GM20000 (cell line): ENCODE results near the gene NRL.
"Not testable (repeated sequence)": the region's sequence is repeated elsewhere in the genome, so short reads cannot be mapped to it uniquely, and the experiment has no call there.

Experiments
- DNase-seq: peaks from one replicate; pipeline ENCODE4 v3.0.0; 2012; ENCODE audit warnings: low spot score
- TF ChIP-seq, protein P1 (sequence below): IDR thresholded peaks from 2 replicates; pipeline ENCODE4 v1.5.1; 2012; ENCODE audit warnings: mild to moderate bottlenecking, control low read depth; ENCODE audit errors: extremely low read depth, missing control alignments

Gene NRL

DNA sequence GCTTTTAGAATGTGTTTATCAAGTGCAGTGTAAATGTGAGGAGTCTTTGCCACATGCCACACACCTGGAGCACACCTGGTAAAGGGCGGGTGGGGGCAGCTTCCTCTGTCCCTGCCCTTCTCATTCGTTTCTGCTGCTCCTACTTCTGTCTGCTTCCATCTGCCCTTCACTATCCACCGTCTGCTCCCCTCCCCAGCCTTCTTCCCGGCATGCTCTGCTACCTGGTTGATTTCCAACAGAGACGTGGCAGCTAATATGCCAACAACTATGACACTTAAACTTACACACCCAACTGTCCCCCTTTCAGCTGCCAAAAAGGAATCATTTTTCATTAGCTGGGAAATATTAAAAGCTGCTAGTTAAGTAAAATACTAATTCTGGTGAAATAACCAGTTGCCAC lies 72.0 kb downstream of the NRL start:
- TF ChIP-seq, protein P1, sequence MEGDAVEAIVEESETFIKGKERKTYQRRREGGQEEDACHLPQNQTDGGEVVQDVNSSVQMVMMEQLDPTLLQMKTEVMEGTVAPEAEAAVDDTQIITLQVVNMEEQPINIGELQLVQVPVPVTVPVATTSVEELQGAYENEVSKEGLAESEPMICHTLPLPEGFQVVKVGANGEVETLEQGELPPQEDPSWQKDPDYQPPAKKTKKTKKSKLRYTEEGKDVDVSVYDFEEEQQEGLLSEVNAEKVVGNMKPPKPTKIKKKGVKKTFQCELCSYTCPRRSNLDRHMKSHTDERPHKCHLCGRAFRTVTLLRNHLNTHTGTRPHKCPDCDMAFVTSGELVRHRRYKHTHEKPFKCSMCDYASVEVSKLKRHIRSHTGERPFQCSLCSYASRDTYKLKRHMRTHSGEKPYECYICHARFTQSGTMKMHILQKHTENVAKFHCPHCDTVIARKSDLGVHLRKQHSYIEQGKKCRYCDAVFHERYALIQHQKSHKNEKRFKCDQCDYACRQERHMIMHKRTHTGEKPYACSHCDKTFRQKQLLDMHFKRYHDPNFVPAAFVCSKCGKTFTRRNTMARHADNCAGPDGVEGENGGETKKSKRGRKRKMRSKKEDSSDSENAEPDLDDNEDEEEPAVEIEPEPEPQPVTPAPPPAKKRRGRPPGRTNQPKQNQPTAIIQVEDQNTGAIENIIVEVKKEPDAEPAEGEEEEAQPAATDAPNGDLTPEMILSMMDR: no peak
- DNase-seq: no peak

DNA sequence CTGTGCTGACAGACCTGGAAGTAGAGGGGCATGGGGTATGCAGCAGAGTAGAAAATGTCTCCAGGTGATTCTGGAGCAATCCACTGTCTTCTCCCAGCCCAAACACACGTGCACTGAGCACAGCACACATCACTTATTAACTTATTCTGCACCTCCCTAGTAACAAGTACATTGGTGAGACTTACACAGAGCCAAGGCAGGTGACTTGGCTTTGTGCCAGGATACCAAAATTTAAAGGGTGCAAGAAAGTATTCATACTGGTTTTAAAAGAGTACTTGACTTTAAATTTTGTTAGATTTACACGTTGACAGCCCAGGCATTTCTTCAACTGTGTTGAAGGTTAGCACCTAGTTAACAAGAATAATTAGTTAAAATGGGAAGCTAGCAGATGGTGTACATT lies 74.1 kb downstream of the NRL start:
- DNase-seq: no peak
- TF ChIP-seq, protein P1: no peak

DNA sequence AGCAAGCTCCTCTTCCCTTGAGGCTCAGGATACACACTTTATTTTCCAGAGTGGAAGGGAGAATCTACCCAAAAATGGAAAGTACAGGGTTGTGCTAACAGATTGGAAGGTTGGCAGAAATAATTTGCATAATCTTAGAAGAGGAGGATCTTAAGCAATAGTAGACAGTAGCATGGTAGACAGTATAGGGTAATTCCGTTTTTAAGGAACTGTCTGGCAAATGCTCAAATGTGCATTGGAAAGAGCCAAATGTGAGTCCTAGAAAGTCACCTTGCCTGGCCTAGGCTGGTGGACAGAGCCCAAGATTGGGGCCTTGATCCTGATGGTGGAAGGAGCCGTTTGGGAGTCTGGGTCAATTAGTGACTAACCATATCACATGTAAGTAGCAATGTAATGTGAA lies 76.1 kb downstream of the NRL start:
- no peak for DNase-seq
- TF ChIP-seq, protein P1: no peak

DNA sequence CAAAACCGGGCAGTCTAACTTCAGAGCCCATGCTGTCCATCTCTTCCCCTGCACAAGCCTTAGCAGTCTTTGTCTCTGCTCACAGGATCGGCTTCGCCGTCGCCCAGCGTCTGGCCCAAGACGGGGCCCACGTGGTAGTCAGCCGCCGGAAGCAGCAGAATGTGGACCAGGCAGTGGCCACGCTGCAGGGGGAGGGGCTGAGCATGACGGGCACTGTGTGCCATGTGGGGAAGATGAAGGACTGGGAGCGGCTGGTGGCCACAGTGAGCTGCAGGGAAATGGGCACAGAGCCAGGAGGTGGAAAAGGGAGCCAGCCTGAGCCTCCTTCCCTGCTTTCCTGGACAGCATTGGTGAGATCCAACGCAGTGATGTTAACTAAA lies 77.1 kb downstream of the NRL start:
- TF ChIP-seq, protein P1: no peak
- no peak for DNase-seq

DNA sequence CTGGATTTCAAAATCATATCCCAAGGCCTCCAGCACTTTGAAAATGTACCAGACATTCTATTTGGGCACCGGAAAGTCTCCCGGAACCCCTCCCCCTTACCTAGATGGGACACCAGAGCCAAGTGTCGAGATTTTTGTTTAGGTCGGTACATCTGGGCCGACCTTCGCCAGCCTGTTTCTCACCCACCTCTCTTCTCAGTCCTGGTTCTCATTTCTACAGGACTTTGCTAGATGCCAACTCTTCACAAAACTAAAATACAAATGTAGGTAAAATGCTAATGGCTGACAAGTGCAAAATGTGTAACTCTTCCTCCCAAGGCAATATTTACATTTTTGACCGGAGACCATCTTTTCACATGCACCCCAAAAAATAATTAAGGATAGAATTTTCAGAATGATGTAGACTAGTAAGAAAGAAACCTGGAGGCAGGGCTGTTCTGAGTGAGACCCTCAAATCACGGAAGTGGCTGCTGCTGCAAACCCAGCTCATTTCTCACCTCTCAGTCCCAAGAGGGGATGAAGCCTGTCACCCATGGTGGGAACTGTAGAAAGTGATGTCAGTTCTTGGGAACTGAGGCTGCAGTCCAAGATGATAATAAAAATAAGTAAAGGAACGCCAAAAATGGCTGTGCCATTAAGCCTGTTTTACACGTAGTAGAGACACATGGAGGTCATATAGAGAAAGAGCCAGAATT lies 77.6 kb downstream of the NRL start:
- not testable (repeated sequence) for DNase-seq

DNA sequence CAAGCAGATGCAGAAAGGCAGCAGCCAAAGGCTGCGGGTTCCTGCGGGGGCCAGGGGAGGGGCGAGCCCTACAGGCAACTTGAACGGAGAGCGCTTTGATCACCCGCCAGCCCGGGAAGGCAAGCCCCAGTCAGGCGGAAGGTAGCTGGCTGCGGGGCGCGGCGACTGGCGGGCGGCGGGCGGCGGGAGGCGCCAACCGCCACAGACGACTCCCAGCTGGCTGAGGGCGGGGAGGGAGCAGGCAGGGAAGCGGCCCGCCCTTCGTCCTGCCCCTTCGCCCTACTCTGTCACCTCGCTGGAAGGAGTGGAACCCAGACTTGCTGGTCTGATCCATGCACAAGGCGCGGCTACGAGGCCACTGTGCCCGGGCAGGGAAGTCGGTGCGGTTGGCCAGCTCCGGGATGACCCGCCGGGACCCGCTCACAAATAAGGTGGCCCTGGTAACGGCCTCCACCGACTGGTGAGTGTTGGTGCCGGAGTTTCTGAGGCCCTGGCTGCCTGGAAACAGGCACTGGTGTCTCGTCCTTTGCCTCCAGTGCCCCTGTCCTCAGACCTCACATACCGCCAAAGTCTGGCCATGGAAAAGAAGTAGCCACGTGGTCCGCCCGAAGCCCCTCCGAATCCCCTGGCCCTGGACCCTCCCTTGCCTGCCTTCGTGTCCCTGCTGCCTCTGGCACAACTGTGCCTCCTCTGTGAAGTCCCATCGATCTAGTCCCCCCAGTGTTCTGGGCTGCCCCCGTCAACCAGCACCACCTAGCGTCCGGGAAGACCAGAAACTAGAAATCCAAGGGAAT lies 78.4 kb downstream of the NRL start:
- DNase-seq: peak; percentile 81
- TF ChIP-seq, protein P1: peak; percentile 82

DNA sequence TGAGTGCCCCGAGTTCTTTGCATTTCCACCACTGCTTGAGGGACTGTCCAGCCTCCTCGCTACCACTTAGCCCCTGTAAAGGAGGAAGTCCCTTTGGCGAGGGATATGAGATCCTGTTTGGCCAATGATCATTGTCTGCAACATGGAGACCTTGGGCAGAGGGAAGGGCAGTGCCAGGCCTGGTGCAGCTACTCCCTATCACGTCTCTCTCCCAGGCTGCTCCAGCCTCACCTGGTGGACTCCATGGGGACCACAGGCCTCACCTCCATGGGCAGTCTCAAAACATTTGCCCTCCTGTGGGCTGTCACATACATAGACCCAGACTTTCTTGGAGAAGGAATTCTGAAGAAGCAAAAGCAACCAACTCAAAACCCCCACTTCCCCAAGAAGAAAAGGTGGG lies 79.0 kb downstream of the NRL start:
- DNase-seq: not testable (repeated sequence)

DNA sequence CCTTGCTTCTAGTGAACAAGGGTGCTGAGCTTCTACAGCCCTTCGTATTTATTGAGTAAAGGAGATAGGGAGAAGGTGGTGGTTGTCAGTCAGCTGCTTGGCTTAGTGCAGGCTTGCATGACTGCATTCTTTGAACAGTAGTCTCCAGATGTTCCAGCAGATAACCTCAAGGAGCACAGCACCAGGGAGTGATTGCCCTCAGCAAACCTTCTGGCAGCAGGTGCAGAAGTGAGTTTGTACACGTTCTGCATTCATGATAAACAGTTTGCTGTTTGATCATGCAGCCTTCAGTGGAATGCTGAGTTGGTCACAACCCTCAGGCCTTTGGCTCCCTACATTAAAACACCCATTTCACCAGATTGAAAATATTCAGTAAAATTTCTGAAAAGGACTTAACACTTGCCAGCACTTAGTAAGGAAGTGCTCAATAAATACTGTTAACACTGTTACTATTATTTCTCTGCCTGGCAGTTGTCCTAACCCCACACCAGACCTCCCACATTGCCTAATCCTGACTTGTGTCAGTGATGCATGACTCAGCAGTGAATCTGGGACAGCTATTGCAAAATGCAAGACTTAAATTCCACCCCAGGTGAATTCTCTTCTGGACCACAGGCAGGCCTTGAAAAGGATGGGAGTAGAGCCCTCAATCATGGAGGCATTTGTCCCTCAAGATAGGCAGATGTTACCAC lies 81.9 kb downstream of the NRL start:
- TF ChIP-seq, protein P1: no peak
- DNase-seq: no peak

DNA sequence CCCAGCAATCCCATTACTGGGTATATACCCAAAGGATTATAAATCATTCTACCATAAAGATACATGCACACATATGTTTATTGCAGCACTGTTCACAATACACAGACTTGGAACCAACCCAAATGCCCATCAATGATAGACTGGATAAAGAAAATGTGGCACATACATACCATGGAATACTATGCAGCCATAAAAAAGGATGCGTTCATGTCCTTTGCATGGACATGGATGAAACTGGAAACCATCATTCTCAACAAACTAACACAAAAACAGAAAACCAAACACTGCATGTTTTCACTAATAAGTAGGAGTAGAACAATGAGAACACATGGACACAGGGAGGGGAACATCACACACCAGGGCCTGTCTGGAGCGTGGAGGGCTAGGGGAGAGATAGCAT lies 83.4 kb downstream of the NRL start:
- not testable (repeated sequence) for DNase-seq

DNA sequence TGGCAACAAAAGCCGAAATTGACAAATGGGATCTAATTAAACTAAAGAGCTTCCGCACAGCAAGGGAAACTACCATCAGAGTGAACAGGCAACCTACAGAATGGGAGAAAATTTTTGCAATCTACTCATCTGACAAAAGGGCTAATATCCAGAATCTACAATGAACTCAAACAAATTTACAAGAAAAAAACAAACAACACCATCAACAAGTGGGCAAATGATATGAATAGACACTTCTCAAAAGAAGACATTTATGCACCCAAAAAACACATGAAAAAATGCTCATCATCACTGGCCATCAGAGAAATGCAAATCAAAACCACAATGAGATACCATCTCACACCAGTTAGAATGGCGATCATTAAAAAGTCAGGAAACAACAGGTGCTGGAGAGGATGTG lies 85.1 kb downstream of the NRL start:
- not testable (repeated sequence) for DNase-seq
